NCI-H1105 treated with DMSO at 0.1 percent for 48 hours (cell line): Measurements from ENCODE around the gene SLC28A1.
"Not testable (repeated sequence)": the region's sequence is repeated elsewhere in the genome, so short reads cannot be mapped to it uniquely, and the experiment has no call there.

Experiments
- DNase-seq: peaks from one replicate; lab custom pipeline; 2025; lab: John Stamatoyannopoulos, UW

Gene SLC28A1

GRCh38 chr15:84862214-84862975 is 22.1 kb upstream of the SLC28A1 start:
- no peak for DNase-seq

DNA sequence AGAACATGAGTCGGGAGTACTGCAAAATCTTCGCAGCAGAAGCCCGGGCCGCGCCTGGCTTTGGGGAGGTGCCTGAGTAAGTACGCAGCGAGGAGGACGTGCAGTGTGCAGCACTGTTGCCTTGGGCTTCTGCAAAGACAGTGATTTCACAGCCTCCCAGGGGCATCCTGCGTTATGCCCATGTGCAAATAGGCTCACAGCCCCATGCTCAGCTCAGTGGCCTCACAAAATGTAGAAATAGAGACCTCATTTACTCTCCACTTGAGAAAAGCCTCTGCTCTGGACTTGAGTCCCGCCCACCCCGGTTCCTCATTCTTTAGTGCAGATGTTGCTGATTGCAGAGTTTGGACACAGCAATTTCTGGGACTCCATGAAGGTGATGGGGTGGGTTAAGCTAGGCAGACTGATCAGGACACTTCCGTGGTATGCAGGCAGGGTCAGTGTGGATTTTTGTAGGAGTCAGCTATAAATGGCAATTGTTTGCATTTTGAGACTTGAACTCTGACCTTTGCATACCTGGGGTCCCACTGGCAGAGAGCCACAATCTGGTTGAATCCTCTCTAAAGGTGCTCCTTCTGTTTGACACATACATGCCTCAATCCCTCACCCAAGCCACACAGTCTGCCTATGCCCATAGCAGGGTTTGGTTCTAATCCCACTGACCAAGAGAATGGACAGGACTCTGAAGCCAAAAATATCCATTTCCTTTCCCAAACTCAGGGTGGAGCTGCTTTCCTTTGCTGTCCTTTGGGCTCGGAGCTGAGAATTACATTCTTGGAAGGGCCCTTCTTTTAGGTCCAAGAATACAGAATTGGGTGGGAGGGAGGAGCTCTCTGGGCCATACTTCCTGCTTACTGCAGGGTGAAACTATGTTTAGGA is 20.7 kb upstream of the SLC28A1 start:
- no peak for DNase-seq

GRCh38 chr15:84864444-84864795 is 20.0 kb upstream of the SLC28A1 start:
- DNase-seq, result no peak

GRCh38 chr15:84865074-84865569 is 19.3 kb upstream of the SLC28A1 start:
- DNase-seq, result no peak

DNA sequence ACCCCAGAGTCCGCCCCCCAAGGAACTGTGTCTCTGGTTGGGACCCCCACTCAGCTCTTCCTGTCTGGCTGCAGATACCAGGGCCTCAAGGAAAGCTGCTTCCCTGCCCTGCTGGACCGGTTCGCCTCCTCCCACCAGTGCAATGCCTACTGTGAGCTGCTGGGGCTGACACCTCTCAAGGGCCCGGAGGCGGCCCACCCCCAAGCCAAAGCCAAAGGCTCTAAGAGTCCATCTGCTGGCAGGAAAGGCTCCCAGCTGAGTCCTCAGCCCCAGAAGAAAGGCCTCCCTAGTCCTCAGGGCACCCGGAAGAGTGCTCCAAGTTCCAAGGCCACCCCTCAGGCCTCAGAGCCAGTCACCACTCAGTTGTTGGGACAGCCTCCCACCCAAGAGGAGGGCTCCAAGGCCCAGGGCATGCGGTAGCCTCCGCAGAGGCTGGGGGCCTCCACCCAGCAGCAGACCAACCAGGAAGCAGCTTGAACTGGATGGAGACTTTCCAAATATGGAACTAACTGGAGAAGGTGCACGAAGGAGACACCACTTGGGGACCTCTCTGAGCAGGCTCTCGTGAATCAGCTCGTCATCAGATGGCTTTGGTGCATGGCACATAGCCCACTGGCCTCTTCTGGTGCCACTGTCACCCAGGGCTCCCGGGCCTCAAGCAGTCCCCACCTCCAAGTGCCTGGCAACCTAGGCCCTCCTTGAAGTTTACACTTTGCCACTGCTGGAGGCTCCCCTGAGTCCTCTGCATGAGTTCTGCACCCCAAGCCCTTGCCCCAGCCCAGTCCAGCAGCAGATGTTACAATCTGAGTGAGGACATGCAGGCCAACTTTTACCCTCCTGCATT is 16.2 kb upstream of the SLC28A1 start:
- DNase-seq, result no peak

DNA sequence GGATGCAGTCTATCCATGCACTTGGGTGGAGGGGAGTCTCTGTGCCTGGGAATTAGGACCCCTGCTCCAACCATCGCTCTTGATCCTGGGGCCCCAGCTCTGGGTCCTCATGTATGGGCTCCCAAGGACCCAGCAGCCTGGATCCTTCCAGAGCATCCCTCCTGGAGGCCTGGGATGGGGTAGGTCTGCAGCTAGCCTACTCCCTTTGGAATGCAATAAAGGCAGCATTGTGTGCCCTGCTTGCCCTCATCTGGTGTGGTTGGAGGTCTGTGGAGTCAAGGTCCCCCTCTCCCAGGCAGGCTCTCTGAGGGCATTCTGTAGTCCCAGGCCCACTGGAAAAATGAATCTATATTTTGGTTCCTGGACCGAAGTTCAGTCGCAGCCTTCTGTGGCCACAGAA is 15.0 kb upstream of the SLC28A1 start:
- no peak for DNase-seq

DNA sequence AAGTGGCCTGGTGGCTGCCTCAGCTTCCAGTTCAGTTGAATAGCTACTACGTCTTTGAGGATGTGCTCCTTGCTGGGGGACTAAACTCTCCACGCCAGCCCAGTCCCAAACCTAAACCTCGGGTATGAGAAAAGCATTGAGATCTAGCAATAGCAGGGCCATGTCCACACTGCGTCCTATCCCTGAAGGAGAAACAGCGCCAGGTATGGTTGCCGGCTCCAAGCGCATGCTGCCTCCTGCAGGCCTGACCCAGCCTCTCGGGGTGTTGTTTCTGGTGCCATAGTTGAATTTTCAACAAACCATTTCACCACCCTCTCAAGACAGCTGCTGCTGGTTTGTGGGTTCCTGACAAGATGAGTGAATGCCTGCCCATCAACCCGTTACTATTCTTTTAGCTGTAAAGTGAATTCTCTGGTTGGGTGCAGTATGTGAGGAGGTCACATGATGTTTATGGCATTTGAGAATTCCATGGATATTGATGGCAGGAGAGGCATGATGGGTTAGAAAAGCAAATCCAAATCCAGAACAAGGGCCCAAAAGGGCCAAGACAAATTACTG is 13.0 kb upstream of the SLC28A1 start:
- DNase-seq, result no peak

- DNase-seq, result no peak
Measured at GRCh38 chr15:84872009-84872910, 12.2 kb upstream of the SLC28A1 start.

- DNase-seq, result no peak
Measured at GRCh38 chr15:84873997-84874396, 10.5 kb upstream of the SLC28A1 start.

DNA sequence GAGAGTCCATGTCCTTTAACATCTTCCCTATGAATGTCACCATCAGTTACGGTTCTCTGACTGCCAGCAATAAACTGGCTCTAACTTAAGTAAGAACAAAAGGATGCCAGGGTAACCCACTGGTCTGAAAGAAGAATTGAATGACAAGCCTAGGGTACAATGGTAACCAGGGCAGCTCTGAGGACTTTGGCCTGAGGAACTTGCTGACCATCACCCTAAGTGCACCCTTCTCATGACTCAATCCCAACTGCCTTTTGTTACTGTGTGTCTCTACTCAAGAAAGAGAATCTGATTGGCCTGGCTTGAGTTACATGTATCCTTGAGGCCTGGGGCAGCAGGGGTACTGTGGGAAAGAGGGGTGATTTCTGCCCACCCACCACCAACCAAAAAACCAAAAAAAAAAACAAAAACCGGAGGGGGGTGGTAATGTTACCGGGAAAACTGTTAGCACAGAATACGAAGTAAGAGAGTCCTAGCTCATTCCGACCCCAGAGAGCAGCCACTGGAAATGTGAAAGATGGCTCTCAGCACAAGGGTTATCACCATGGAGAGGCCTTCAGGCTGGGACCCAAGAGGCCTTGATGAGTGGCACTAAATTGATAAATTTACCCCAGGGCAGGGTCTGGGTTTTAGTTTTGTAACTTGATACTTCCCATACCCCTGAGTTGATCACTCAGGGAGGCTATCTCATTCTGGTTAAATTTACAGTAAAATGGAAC is 9.3 kb upstream of the SLC28A1 start:
- DNase-seq, result no peak

DNA sequence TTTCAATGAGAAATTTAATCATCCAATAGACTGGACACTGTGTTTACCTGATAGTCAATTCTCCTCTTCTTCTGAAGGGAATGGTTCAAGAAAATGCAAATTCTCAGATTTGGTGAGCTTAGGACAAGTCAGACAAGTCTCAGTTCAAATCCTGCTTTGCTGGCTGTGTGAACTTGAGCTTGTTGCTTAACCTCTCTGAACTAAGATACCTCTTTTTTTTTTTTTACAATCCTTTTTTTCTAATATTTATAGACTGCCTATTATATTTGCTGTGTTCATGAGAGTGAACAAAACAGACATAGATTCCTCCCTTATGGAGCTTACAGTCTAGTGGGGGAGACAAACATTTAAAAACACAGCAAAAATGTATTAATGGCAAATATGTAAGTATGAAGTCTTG is 8.2 kb upstream of the SLC28A1 start:
- DNase-seq, result no peak

DNA sequence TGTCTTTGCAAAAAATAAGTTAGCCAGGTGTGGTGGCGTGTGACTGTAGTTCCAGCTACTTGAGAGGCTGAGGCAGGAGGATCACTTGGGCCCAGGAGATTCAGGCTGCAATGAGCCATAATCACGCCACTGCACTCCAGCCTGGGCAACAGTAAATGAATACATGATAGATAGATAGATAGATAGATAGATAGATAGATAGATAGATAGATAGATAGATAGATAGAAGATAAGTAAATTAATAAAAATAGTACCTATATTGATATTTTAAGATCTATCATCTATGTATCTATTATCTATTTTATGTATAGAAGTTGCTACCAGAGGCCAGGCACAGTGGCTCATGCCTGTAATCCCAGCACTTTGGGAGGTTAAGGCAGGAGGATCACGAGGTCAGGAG is 6.8 kb upstream of the SLC28A1 start:
- DNase-seq, result not testable (repeated sequence)

DNA sequence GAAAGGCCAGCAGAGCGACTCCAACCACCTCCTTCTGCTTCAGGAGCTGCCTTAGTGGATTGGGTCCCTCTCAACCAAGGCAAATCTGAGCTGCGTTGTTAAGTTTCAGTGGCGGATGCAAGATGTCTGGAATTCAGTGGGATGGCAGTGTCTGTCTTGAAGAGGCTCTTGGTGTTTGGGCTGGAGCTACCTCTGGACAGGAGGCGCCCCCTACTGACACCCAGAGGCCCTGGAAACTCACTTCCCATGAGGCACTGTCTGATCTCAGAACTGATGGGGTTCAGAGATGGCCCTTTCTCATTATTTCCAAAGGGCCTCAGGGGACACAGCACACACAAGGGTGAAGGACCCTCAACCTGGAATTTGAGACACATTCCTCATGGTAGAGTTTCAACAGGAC is 6.0 kb upstream of the SLC28A1 start:
- peak; percentile 23 for DNase-seq

DNA sequence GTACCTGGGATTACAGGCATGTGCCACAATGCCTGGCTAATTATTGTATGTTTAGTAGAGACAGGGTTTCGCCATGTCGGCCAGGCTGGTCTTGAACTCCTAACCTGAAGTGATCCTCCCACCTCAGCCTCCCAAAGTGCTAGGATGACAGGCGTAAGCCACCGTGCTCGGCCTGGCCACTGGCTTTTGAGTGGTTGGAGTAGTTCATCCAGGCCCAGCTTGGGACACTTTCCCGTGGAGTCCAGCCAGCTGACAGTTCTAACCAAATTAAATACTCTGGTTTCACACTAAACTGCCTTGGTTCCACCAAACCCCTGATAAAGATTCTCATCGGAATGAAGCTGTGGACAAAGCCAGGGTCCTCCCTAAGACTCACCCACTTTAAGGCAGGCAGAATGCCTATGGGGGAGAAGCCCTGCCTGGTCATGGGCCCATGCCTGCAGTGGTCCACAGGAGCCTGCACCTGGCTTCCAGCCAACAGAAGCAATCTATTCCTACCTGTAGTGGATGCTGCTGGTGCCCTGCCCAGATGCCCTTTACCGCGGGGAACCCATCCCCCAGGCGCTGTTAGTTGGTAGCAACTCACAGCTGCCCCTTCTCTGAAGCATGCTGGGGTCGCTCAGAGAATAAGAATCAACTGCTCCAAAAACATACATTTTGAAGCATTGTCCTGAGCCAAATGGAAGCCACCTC is 5.2 kb upstream of the SLC28A1 start:
- no peak for DNase-seq

- DNase-seq, result no peak
Measured at GRCh38 chr15:84880007-84880406, 4.5 kb upstream of the SLC28A1 start.

DNA sequence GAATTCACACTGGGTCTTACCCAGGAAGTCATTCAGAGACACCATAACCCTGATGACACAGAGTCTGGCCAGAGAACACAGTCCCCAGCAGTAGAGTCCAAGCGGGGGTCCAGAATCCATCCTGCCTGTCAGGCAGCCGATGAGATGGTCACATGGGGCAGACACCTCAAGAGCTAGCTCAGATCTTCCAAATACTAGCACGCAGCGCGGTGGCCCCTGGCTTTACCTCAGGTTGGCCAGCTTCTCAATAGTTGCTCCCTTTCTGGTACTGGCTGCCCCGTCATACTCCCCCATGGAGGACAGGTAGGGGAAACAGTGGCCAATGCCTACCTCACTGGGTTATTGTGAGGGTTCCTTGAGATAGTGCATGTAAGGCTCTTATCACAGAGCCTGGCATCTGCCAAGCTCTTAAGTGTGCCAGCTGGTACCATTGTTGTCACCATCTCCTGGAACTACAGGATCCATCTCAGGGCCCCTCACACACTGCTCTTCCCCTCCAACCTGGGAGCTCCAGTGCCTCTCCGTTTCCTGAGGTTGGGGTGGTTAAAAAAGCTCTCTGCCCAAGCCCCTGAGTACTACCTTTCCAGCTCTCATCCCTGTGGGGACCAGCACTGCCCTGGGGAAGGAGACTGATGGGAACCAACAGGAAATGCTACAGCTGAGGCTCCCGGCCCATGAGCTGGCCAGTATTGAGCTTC is 3.5 kb upstream of the SLC28A1 start:
- DNase-seq, result no peak

DNA sequence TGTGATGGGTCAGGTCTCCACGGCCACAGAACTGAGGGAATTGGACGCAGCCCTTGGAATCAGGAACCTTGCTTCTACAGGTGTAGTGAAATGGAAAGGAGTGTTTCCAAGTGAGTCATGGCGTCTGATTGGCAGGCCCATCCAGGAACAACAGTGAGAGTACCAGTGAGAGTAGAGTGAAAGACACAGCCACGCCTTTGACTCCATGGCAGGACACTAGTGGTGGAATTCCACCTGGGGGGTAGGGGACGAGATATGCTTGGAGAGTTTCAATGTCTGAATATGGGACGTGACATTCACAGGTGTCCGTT is 3.0 kb upstream of the SLC28A1 start:
- DNase-seq, result no peak

DNA sequence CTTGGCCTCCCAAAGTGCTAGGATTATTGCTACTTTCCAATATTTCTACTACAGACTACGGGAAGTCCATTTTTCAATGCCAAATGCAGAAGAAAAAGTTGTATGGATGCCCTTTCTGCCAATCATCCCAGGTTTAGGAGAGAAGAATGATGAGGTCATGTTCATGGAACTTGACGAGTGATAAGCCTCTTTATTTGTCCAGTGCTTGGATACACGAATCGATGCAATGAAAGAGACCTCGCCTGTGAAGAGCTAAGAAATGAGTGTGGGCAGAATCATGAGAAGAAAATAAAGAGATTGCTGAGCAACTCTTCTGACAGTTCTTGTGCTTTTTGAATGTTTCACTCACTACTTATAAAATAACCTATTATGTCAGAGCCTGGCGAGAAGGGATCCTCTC is 996 bp upstream of the SLC28A1 start:
- DNase-seq, result no peak

GRCh38 chr15:84885801-84886200 is 1.3 kb downstream of the SLC28A1 start:
- DNase-seq, result no peak
